Body of pancreas (tissue), 4 donors: ENCODE measurements around the gene LRCH1.

Source experiments
- CTCF ChIP-seq, 7 experiments: fragments of 450-650 bp in 4 of 7; fragments of 200-600 bp in 3 of 7; sonication (generic) in 3 of 7; IDR thresholded peaks; one replicate each; pipeline ENCODE4 v1.5.1; 2016 to 2019; ENCODE audit warnings: antibody characterized with exemption in 7 of 7
- POLR2A ChIP-seq, 3 donors: fragments of 450-650 bp; IDR thresholded peaks; one replicate each; pipeline ENCODE4 v1.6.1; 2016; ENCODE audit warnings: antibody characterized with exemption in 3 of 3, mild to moderate bottlenecking in 2 of 3

DNA sequence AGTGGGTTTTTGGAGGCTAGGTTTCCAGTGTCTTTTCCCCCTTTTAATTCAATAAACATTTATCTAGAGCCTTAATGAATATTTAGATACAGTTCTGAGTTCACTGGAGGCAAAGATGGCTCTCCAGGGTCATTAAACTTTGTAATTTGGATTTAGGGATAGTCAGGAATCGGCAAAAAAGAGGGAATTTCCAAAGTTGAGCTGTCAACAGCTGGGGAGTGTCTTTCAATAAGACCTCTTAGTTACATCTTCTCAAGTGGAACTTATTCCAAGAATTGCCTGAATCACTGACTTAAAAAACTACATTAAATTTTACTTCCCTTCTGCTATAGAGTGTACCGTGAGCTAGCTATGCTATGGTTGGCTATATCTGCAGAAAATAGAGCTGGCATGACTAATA lies 2.0 kb downstream of the LRCH1 start:
- TF ChIP-seq CTCF (IDR thresholded peaks at IDR 0.05) (no peak), POLR2A (IDR thresholded peaks at IDR 0.05) (no peak)
